HG03045 (cell line): ENCODE results near the gene LATS2.
A peak's percentile ranks its signal among the peaks of the same experiment; 100 is the strongest.

Experiments
- ATAC-seq: cut with Tn5 transposase; IDR thresholded peaks from one replicate; pipeline ENCODE4 v1.9.1; 2021; ENCODE audit warnings: mild to moderate bottlenecking, moderate library complexity; ENCODE audit not compliant: unreplicated experiment

Gene LATS2

GRCh38 chr13:21061029-21061763 is at the start of gene LATS2:
LATS2 (minus strand) TSS chr13:21061586; CDS start chr13:21046026, 15,560 bp downstream.
- peak; percentile 94 for ATAC-seq

- no peak for ATAC-seq
These were observed 47.8 kb upstream of the LATS2 start for GRCh38 chr13:21109168-21109567.

GRCh38 chr13:21106089-21106488 is 44.7 kb upstream of the LATS2 start:
- ATAC-seq, result no peak

- ATAC-seq, result no peak
These were observed 43.0 kb upstream of the LATS2 start for GRCh38 chr13:21104199-21105019.

- no peak for ATAC-seq
These were observed 40.6 kb upstream of the LATS2 start for GRCh38 chr13:21101865-21102576.

- ATAC-seq, result no peak
These were observed 39.8 kb upstream of the LATS2 start for GRCh38 chr13:21100994-21101757.

GRCh38 chr13:21100211-21100610 is 38.8 kb upstream of the LATS2 start:
- ATAC-seq, result no peak

- no peak for ATAC-seq
These were observed 33.9 kb upstream of the LATS2 start for GRCh38 chr13:21095311-21095710.

- ATAC-seq, result no peak
These were observed 28.4 kb upstream of the LATS2 start for GRCh38 chr13:21089830-21090229.

GRCh38 chr13:21088534-21088933 is 27.1 kb upstream of the LATS2 start:
- ATAC-seq, result no peak

- no peak for ATAC-seq
These were observed 25.5 kb upstream of the LATS2 start for GRCh38 chr13:21086929-21087328.

- no peak for ATAC-seq
These were observed 20.5 kb upstream of the LATS2 start for GRCh38 chr13:21081926-21082325.

- no peak for ATAC-seq
These were observed 19.2 kb upstream of the LATS2 start for GRCh38 chr13:21080593-21080891.

GRCh38 chr13:21079761-21080592 is 18.6 kb upstream of the LATS2 start:
- no peak for ATAC-seq

- ATAC-seq, result no peak
These were observed 17.8 kb upstream of the LATS2 start for GRCh38 chr13:21079221-21079620.

GRCh38 chr13:21078501-21078900 is 17.1 kb upstream of the LATS2 start:
- ATAC-seq, result no peak

GRCh38 chr13:21077788-21078353 is 16.5 kb upstream of the LATS2 start:
- no peak for ATAC-seq

- ATAC-seq, result no peak
These were observed 15.8 kb upstream of the LATS2 start for GRCh38 chr13:21077076-21077787.

GRCh38 chr13:21076253-21076652 is 14.9 kb upstream of the LATS2 start:
- no peak for ATAC-seq
